Ureter (tissue), 1 donor: ENCODE measurements around the gene KLF15. TPM values are rescaled to one million over a fixed set of nuclear protein-coding genes. Genes with fewer than 3 reads are reported as not detected.

ENCODE experiments used
- DNase-seq: peaks from one replicate; pipeline ENCODE4 v3.0.0-alpha.2; 2020; ENCODE audit warnings: low spot score
- total RNA-seq: library from RNA; stranded (reverse); gene quantifications from one replicate; pipeline ENCODE4 v1.2.4, GENCODE V29; 2023
- donor health status: DM: yes; HTN: yes; CAD: no.

KLF15 gene
- total RNA-seq, 1 donor from 2014 or later = 18.9 TPM

DNA sequence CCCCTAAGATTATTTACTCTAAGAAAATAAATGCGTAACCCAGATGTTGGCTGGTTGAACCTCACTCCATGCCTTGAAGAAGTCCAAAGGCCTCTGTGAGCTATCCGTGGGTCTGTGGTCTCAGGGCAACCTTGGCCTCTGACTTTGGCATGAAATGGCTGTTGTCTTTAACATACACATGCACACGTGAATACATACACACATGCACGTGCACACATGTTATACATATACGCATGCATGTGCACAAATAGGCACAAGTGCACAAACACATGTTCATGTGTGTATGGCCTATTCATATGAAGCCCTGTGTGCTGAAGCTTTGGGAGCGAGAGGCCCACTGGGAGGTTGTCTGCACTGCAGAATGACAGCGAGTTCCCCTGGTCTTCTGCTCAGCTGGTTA, 50.8 kb downstream of the KLF15 start:
- no peak for DNase-seq

DNA sequence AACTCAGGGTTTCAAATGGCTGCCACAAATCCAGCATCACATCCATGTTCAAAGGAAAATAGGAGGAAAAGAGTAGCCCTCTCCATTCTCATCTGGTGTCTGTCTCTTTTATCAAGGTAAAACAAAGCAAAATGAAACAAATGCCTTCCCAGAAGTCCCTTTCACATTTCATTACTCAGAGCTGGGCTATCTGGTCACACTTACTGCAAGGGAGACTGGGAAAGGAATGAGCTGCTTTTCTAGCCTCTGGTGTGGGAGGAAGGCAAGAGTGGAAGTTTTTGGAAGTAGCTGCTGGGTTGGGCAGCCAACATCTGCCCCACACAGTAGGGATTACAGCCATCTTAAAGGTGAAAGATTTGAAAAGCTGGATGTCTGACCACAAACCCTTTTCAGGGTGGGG, 51.8 kb downstream of the KLF15 start:
- no peak for DNase-seq

DNA sequence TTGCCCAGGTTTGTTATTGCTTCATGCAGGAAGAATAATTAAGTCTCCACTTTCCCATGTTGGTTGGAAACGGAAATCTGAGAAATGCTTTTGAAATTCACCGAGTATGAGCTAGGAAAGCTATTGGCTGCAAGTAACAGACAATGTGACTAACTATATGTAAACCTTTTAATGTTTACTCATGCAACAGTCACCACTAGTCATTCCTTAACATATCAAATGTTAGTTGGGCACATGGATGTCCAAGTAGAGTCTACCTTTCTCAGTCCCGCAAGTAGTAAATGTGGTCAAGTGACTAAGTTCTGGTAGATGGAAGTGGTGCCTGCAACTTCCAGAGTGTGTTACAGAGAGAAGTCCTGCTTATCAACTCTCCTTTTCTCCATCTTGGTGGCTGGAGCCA, 52.5 kb downstream of the KLF15 start:
- no peak for DNase-seq

DNA sequence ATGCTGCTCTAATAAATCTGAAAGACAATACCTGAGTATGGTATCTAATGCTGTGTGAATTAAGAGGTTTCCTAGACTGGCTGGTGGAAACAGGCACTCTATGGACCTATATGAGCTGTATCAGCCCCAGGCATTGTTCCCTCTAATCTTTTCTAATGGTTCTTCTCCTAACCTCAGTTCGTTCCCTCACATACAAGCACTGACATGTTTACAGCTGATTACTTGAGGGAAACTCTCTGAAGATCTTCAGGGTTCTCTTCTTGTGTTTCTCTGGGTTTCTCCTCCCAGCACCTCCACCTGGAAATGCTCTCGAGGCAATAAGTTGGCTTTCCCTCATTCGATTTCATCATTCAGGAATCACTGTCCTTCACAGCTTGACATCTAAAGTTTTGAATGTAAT, 52.9 kb downstream of the KLF15 start:
- DNase-seq = no peak

DNA sequence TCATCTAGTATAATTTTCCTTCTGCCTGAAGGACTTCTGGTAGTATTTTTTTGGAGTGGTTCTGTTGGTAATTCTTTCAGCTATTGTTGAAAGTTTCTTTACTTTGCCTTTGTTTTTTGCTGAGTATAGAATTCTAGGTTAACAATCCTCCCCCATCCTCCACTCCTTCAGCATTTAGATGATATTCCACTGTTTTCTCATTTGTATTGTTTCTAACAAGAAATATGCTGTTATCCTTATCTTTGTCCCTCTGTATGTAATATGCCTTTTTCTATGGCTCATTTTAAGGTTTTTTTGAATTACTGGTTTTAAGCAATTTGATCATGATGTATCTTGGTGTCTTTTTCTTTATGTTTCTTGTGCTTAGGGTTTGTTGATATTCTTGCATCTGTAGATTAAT, 53.9 kb downstream of the KLF15 start:
- DNase-seq = no peak

DNA sequence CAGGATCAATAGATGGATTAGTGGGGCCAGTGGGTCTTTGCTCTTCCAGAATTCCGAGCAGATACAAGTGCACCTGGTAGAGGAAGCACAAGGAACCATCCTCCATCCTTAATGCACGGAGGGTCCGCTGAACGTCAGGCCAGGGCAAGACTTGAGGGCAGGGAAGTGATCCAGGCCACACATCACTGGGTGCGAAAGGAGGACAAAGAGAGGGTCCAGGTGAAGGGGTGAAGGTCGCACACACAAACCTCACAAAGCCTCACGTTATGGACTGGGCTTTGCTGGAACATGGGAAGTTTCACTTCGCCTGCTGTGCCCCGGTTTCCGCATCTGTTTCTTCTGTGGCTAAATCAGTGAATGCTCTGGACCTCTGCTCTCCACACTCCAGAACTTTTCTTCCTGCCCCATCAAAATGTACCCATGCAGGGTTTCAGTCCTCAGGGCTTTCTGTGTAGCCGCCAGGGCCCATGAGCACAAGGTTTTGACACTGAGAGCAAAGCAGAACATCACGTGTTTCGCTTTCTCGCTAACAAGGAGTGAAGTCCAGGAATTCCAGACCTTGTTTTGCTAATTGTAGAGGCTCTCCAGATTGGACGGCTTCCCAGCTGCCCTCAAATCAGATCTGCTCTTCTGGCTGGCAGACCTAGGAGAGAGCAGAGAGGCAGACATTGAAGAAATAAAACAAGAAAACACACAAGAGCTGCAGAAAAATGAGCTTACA, 56.3 kb downstream of the KLF15 start:
- no peak for DNase-seq

DNA sequence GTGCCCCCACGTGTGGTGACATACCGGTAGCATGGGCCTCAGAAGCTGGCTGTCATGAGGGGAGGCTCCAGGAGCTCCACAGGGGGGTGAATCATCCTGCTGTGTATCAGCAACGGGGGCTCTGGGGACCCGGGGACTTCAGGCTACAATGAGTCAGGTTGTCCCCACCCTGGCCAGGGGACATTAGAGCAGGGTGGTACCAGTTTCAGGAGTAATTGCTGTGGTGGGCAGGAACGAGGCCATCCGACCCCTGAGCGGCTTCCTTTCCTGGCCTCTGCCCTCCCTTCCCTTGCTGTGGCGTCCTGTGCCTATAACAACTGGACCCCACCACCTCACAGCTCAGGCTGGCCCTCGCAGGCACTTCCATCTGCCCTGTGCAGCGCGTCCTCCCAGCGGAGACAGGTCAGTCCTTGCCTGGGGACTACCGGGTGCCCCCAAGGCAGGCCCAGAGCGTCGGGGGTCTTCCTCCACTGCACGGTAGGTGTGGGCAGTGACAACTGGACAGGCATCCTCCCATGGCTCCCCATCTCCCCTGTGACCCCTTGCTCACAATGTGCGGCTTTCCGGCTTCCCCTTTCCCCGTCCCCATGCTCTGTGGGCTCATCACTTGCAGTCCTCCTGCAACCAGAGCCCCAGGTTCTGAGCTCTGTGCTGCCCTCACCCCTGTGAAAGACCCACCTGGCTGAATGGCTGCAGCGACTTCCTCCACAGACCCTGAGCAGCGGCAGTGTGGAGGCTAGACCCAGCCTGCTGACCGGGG, 57.0 kb downstream of the KLF15 start:
- no peak for DNase-seq

DNA sequence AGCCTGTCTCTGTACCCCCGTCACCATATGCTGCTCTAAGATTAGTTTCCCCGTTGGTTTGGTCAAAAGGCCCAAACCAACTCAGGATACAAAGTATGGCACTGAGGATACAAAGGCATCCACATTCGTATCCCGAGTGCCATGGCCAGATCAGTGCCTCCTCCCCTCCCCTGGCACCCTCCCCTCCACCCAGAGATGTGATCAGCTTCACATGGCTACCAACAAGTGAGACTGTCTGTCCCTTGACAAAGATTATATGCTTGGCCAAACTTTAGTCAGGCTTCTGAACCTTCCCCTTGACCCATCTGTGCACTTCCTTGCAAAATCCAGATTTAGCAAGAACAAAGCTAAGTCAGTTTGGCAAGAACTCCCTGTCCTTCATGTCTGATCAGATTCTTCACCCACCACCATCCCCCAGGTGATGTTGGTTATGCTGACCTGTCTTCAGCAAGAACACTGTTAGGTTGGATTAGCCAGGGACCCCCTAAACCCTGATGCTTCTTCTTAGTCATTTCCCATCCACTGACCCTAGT, 61.7 kb downstream of the KLF15 start:
- no peak for DNase-seq

DNA sequence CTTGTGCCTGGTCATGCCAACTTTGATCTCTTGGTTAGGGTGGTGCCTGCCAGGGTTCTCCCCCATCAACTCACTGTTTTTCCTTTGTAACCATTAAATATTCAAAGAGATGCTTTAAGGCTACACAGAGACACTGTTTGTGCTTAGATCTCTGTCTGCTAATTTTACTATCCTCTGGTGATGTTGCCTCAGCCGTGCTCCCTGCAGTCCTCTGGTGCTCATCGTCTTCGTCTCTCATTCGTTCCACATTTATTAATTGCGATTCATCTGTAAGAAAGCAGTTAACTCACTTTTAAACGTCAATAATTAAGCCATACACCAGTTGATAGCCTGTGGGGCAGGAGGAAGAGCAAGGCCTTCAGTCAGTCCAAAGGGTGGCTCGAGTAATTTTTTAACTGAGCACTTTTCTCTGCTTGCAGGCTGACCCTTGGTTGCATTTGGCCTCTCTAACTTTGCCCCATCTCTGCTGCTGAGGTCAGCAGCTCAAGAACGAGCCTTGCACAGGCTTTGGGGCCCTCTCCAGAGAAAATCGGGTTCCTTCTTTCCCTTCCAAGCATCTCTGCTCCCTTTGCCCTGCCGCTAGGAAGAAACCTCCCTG, 62.9 kb downstream of the KLF15 start:
- no peak for DNase-seq

DNA sequence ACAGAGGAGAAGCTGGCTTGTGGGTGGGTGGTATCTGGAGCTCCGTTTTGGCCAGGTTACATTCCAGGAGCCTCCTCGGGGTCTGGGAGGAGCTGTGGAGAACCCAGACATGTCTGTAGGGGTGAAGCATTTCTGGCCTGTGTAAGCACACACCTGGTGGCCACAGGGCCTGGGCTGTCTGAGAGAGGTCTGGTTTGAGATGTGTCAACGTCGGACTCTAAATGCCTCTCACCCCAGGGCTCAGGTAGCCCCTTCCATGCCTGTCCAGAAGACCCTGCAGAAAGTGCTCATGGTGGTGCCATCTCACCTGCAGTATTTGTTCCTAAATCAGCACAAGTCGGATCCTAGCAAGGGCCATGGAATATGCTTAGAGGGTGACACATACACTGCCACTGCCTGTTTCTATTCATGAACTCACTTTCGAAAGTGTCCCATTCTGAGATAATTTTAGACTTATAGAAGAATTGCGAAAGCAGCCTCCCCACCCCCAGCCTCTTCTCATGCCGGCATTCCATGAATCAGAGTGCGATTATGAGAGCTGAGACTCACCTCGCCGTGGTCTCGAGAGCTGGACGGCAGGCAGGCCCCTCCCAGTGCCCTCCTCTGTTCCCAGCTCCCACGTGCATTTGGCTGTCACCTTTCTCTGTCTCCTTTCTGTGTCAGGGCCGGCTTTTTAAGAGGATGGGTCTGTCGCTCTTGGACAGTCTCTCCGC, 63.7 kb downstream of the KLF15 start:
- DNase-seq = no peak

Other genes starting within 250 kb of the KLF15 start
- gene ALDH1L1, start 176.8 kb downstream of the KLF15 start, total RNA-seq = 129 TPM
- gene CFAP100, start 37.5 kb upstream of the KLF15 start, total RNA-seq = not detected
- gene ZXDC, start 118.5 kb upstream of the KLF15 start, total RNA-seq = 56.5 TPM
- gene UROC1, start 160.4 kb upstream of the KLF15 start, total RNA-seq = not detected
- gene CHST13, start 166.7 kb upstream of the KLF15 start, total RNA-seq = not detected
- gene C3orf22, start 201.5 kb upstream of the KLF15 start, total RNA-seq = not detected